Naive thymus-derived CD4-positive, alpha-beta T cell (primary cell): ENCODE measurements around the gene ZNF157. TPM values are rescaled to one million over a fixed set of nuclear protein-coding genes. Genes with fewer than 3 reads are reported as not detected.
A peak's percentile ranks its signal among the peaks of the same experiment; 100 is the strongest.

Experiments used
- ATAC-seq: fragments of 150-1000 bp; cut with Tn5 transposase; 2 replicates; pipeline ENCODE4 v1.10.0; 2021; ENCODE audit warnings: mild to moderate bottlenecking, moderate library complexity
- CTCF ChIA-PET: fragments of 350-600 bp; sonication (Branson Sonifier 250); formaldehyde crosslinking; loops from one replicate; lab custom pipeline; 2021; ENCODE audit warnings: antibody characterized with exemption; lab: Charles Lee
- POLR2A ChIA-PET: fragments of 350-600 bp; sonication (Branson Sonifier 250); formaldehyde crosslinking; loops from one replicate; lab custom pipeline; 2021; ENCODE audit warnings: antibody characterized with exemption, inconsistent platforms; lab: Charles Lee
- DNase-seq, 9 donors: peaks; one replicate each; pipeline versions ENCODE4 v3.0.0 to v3.0.0-alpha.2; 2020 to 2022; ENCODE audit warnings: mixed read lengths in 1 of 9
- H3K27ac ChIP-seq: one replicate; pipeline ENCODE4 v1.7.0; 2013; ENCODE audit warnings: mild to moderate bottlenecking, low read depth, low read length, moderate library complexity
- H3K27me3 ChIP-seq, 2 donors: one replicate each; pipeline ENCODE4 v1.7.0; 2013; ENCODE audit warnings: low read length in 2 of 2, mild to moderate bottlenecking in 2 of 2, moderate library complexity in 2 of 2; ENCODE audit not compliant: control insufficient read depth in 2 of 2, insufficient read depth in 2 of 2
- H3K36me3 ChIP-seq, 3 experiments: 1 replicate in 2 of 3; 2 replicates in 1 of 3; pipeline ENCODE4 v1.7.0; 2013; ENCODE audit warnings: low read length in 3 of 3, mild to moderate bottlenecking in 3 of 3, moderate library complexity in 1 of 3; ENCODE audit not compliant: insufficient read depth in 3 of 3, control insufficient read depth in 2 of 3
- H3K4me1 ChIP-seq, 2 donors: one replicate each; pipeline ENCODE4 v1.7.0; 2013; ENCODE audit warnings: low read length in 2 of 2, mild to moderate bottlenecking in 2 of 2, moderate library complexity in 1 of 2; ENCODE audit not compliant: control insufficient read depth in 2 of 2, insufficient read depth in 2 of 2
- H3K4me3 ChIP-seq: 2 replicates; pipeline ENCODE4 v1.7.0; 2013; ENCODE audit warnings: mild to moderate bottlenecking, low read length
- H3K9me3 ChIP-seq, 3 experiments: 1 replicate in 2 of 3; 2 replicates in 1 of 3; pipeline ENCODE4 v1.7.0; 2013; ENCODE audit warnings: low read length in 3 of 3; ENCODE audit not compliant: control insufficient read depth in 2 of 3
- H3K27ac Mint-ChIP-seq, 9 donors: one replicate each; pipeline ENCODE4 v1.8.0; 2020 to 2022; ENCODE audit warnings: mixed read lengths in 9 of 9, mild to moderate bottlenecking in 8 of 9, moderate library complexity in 5 of 9, inconsistent platforms in 2 of 9
- H3K27me3 Mint-ChIP-seq, 5 donors: one replicate each; pipeline ENCODE4 v1.8.0; 2021 to 2022; ENCODE audit warnings: mixed read lengths in 5 of 5, mild to moderate bottlenecking in 1 of 5
- H3K36me3 Mint-ChIP-seq, 5 donors: one replicate each; pipeline ENCODE4 v1.8.0; 2020 to 2022; ENCODE audit warnings: mixed read lengths in 5 of 5, mild to moderate bottlenecking in 3 of 5, inconsistent platforms in 1 of 5
- H3K4me1 Mint-ChIP-seq, 7 donors: one replicate each; pipeline ENCODE4 v1.8.0; 2020 to 2022; ENCODE audit warnings: mixed read lengths in 7 of 7, mild to moderate bottlenecking in 3 of 7, inconsistent platforms in 1 of 7
- H3K4me3 Mint-ChIP-seq, 10 donors: one replicate each; pipeline ENCODE4 v1.8.0; 2020 to 2022; ENCODE audit warnings: mild to moderate bottlenecking in 10 of 10, mixed read lengths in 10 of 10, moderate library complexity in 6 of 10, inconsistent platforms in 2 of 10
- H3K9me3 Mint-ChIP-seq, 11 donors: one replicate each; pipeline ENCODE4 v1.8.0; 2020 to 2022; ENCODE audit warnings: mixed read lengths in 11 of 11, mild to moderate bottlenecking in 4 of 11, inconsistent platforms in 1 of 11, moderate library complexity in 1 of 11
- intact Hi-C, 2 donors: fragments of 100-400 bp; cut with micrococcal nuclease; formaldehyde crosslinking; loops; one replicate each; pipeline ENCODE4 v1.15.1; 2023
- polyA plus RNA-seq, 2 donors: library from polyadenylated mRNA; unstranded; fragments of 300-500 nt; fragmentation: Illumina TruSeq; gene quantifications; one replicate each; pipeline ENCODE4 v1.2.3, GENCODE V29; 2021
- total RNA-seq, 6 experiments: library from RNA in 5 of 6; stranded (reverse) in 5 of 6; gene quantifications; 1 replicate in 5 of 6; 2 replicates in 1 of 6; pipeline ENCODE4 v1.2.3 and lab custom pipeline; 2021 to 2026

ZNF157 gene
- total and polyA plus RNA-seq, 7 experiments from 2014 or later = 0.21 to 2.4 (median 0.96) TPM

- no peak overlapping the region for H3K4me3 ChIP-seq
- peaks cover 0 to 62% (median 30%) of the 10 kb centered on the region in 11 donors for H3K9me3 Mint-ChIP-seq
- intact Hi-C loops = no loop called here
- H3K4me1 Mint-ChIP-seq = peaks cover 0 to 7% (median 0%) of the 10 kb centered on the region in 7 donors
- no peaks in the 10 kb centered on the region for H3K27me3 Mint-ChIP-seq
- ATAC-seq (no peak), DNase-seq (no peak)
- no peak overlapping the region for H3K27ac Mint-ChIP-seq
- H3K4me1 ChIP-seq = no peaks in the 10 kb centered on the region
- CTCF ChIA-PET = no interaction called here
- H3K36me3 Mint-ChIP-seq = peaks cover 25 to 91% (median 80%) of the 10 kb centered on the region in 5 donors
- H3K36me3 ChIP-seq = peaks cover 4 to 65% (median 22%) of the 10 kb centered on the region in 3 experiments
- no peak overlapping the region for H3K27ac ChIP-seq
- H3K4me3 Mint-ChIP-seq = no peak overlapping the region
- H3K27me3 ChIP-seq = no peaks in the 10 kb centered on the region
- POLR2A ChIA-PET = no interaction called here
- H3K9me3 ChIP-seq = peaks cover 4 to 25% (median 14%) of the 10 kb centered on the region in 3 experiments
Measured at GRCh38 chrX:47452112-47452511, 81.7 kb downstream of the ZNF157 start.

DNA sequence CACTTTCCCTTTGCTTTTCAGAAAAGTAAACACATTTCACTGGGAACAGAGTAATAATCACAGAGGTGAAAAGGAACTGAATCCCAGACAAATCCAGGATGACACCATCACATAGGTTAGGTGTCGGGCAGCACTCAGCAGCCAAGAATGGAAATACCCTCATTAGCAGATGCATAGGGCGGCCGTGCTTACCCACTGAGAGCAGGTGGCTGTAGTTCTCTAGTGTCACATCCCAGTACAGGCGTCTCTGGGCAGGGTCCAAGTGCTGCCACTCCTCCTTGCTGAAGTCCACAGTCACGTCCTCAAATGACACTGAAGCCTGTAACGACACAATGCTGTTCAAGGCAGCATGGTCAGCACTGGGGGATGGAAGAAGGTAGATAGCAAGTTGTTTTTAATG is 85.7 kb downstream of the ZNF157 start:
- Histone ChIP-seq H3K27me3 (no peaks in the 10 kb centered on the region), H3K36me3 (peaks cover 4 to 33% (median 5%) of the 10 kb centered on the region in 3 experiments), H3K9me3 (no peaks in the 10 kb centered on the region), H3K4me3 (no peak overlapping the region), H3K4me1 (no peaks in the 10 kb centered on the region), H3K27ac (no peak overlapping the region)
- Mint-ChIP-seq H3K36me3 (peaks cover 16 to 74% (median 64%) of the 10 kb centered on the region in 5 donors), H3K27ac (no peak overlapping the region), H3K9me3 (peaks cover 0 to 29% (median 6%) of the 10 kb centered on the region in 11 donors), H3K4me3 (no peak overlapping the region), H3K27me3 (no peaks in the 10 kb centered on the region), H3K4me1 (peaks cover 0 to 7% (median 0%) of the 10 kb centered on the region in 7 donors)
- ChIA-PET POLR2A (no interaction called here), CTCF (no interaction called here)
- intact Hi-C loops = no loop called here
- no peak for DNase-seq
- no peak for ATAC-seq

DNA sequence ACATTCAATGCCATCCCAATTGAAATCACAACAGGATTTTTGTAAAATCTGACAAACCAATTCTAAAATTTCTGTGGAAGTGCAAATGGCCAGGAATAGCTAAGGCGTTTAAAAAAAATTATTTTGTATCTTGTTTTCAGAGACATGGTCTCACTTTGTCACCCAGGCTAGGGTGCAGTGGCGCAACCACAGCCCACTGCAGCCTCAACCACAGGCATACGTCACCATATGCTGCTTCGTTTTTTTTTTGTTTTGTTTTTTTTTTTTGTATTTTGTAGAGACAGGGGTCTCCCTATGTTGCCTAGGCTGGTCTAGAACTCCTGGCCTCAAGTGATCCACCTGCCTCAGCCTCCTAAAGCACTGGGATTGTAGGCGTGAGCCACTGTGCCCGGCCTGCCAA is 88.2 kb downstream of the ZNF157 start:
- POLR2A ChIA-PET = no interaction called here
- H3K36me3 ChIP-seq = peaks cover 4 to 11% (median 5%) of the 10 kb centered on the region in 3 experiments
- CTCF ChIA-PET = no interaction called here
- no peaks in the 10 kb centered on the region for H3K9me3 ChIP-seq
- Mint-ChIP-seq H3K36me3 (peaks cover 8 to 65% (median 54%) of the 10 kb centered on the region in 5 donors), H3K4me1 (peaks cover 0 to 11% (median 3%) of the 10 kb centered on the region in 7 donors), H3K4me3 (no peak overlapping the region), H3K9me3 (peaks cover 0 to 24% (median 8%) of the 10 kb centered on the region in 11 donors), H3K27me3 (no peaks in the 10 kb centered on the region), H3K27ac (no peak overlapping the region)
- no peak for ATAC-seq
- H3K4me3 ChIP-seq = no peak overlapping the region
- no peaks in the 10 kb centered on the region for H3K27me3 ChIP-seq
- DNase-seq = no peak
- no peak overlapping the region for H3K27ac ChIP-seq
- intact Hi-C loops = no loop called here
- H3K4me1 ChIP-seq = no peaks in the 10 kb centered on the region

DNA sequence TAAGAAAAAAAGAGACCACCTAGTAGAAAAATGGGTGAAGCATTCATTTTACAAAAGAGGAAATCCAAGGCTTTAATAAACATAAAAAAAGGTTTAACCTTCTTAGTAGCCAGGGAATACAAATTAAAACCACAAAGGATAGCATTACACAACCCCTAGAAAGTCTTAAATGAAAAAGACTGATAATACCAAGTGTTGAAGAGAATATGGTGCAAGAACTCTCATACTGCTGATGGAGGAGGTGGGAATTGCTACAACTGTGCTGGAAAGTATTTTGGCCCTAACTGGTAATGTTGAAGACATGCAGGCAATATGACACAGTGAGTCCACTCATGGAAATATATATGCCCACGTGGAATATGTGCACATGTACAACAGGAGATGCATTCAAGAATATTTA is 90.2 kb downstream of the ZNF157 start:
- Mint-ChIP-seq H3K27ac (peak overlapping the region in 1 of 9 donors; percentile 5), H3K36me3 (peaks cover 6 to 58% (median 44%) of the 10 kb centered on the region in 5 donors), H3K9me3 (peaks cover 0 to 15% (median 6%) of the 10 kb centered on the region in 11 donors), H3K4me1 (peaks cover 0 to 21% (median 3%) of the 10 kb centered on the region in 7 donors), H3K27me3 (no peaks in the 10 kb centered on the region), H3K4me3 (no peak overlapping the region)
- intact Hi-C loops = no loop called here
- no peaks in the 10 kb centered on the region for H3K27me3 ChIP-seq
- H3K27ac ChIP-seq = no peak overlapping the region
- no peak overlapping the region for H3K4me3 ChIP-seq
- no peak for DNase-seq
- no peaks in the 10 kb centered on the region for H3K4me1 ChIP-seq
- no peaks in the 10 kb centered on the region for H3K9me3 ChIP-seq
- ChIA-PET CTCF (no interaction called here), POLR2A (no interaction called here)
- no peak for ATAC-seq
- H3K36me3 ChIP-seq = peaks cover 4 to 5% (median 4%) of the 10 kb centered on the region in 3 experiments

Other genes starting within 250 kb of the ZNF157 start
- 10 to 100 TPM; 51.3 to 92.5 (median 55.2) TPM for gene NDUFB11, start 225.9 kb upstream of the ZNF157 start, total RNA-seq
- 100 to 1,000 TPM; 152 to 162 TPM for gene NDUFB11, start 225.9 kb upstream of the ZNF157 start, polyA plus RNA-seq
- 10 to 100 TPM; 31.8 to 55.6 (median 47.6) TPM for gene RBM10, start 225.4 kb upstream of the ZNF157 start, total RNA-seq
- 10 to 100 TPM; 24.6 to 36.4 TPM for gene RBM10, start 225.4 kb upstream of the ZNF157 start, polyA plus RNA-seq
- 100 to 1,000 TPM in 4 of 5 experiments, 10 to 100 TPM in 1; 98.0 to 183 (median 118) TPM for gene UBA1, start 176.7 kb upstream of the ZNF157 start, total RNA-seq
- gene UBA1, start 176.7 kb upstream of the ZNF157 start, polyA plus RNA-seq = 100 to 1,000 TPM; 145 to 187 TPM
- gene CDK16, start 151.9 kb upstream of the ZNF157 start, total RNA-seq = 100 to 1,000 TPM in 2 of 5 experiments, 10 to 100 TPM in 3; 51.8 to 112 (median 62.4) TPM
- 10 to 100 TPM in 1 of 2 donors, 1 to 10 TPM in 1; 6.4 to 15.7 TPM for gene CDK16, start 151.9 kb upstream of the ZNF157 start, polyA plus RNA-seq
- 100 to 1,000 TPM in 1 of 5 experiments, 10 to 100 TPM in 4; 21.3 to 101 (median 77.0) TPM for gene USP11, start 137.6 kb upstream of the ZNF157 start, total RNA-seq
- 10 to 100 TPM; 51.2 to 94.7 TPM for gene USP11, start 137.6 kb upstream of the ZNF157 start, polyA plus RNA-seq
- gene ZNF41, start 112.6 kb downstream of the ZNF157 start, total RNA-seq = 10 to 100 TPM in 4 of 5 experiments, 1 to 10 TPM in 1; 7.5 to 17.8 (median 14.7) TPM
- 10 to 100 TPM in 1 of 2 donors, 1 to 10 TPM in 1; 4.8 to 10.6 TPM for gene ZNF41, start 112.6 kb downstream of the ZNF157 start, polyA plus RNA-seq
- gene ARAF, start 190.6 kb downstream of the ZNF157 start, total RNA-seq = 100 to 1,000 TPM in 4 of 5 experiments, 10 to 100 TPM in 1; 87.3 to 130 (median 118) TPM
- 100 to 1,000 TPM in 1 of 2 donors, 10 to 100 TPM in 1; 74.7 to 102 TPM for gene ARAF, start 190.6 kb downstream of the ZNF157 start, polyA plus RNA-seq
- gene TIMP1, start 211.9 kb downstream of the ZNF157 start, total RNA-seq = 100 to 1,000 TPM in 2 of 5 experiments, 10 to 100 TPM in 3; 47.0 to 117 (median 85.2) TPM
- 10 to 100 TPM; 70.5 to 99.1 TPM for gene TIMP1, start 211.9 kb downstream of the ZNF157 start, polyA plus RNA-seq
- 1 to 10 TPM in 2 of 5 experiments, under 1 TPM in 3; 0.24 to 1.5 (median 0.97) TPM for gene SYN1, start 249.3 kb downstream of the ZNF157 start, total RNA-seq
- under 1 TPM; 0.58 to 0.74 TPM for gene SYN1, start 249.3 kb downstream of the ZNF157 start, polyA plus RNA-seq